IPS DF 6.9 (cell line): ENCODE measurements around the gene CADM3.
A peak's percentile ranks its signal among the peaks of the same experiment; 100 is the strongest.

Experiments
- DNase-seq: peaks from one replicate; pipeline ENCODE4 v3.0.0-alpha.2; 2013; ENCODE audit warnings: low read depth, low spot score
- H3K27ac ChIP-seq: one replicate; pipeline ENCODE4 v1.5.1; 2013; ENCODE audit warnings: low read length, control low read depth
- H3K27me3 ChIP-seq: 2 replicates; pipeline ENCODE4 v1.6.1; 2013; ENCODE audit warnings: mild to moderate bottlenecking, low read length; ENCODE audit not compliant: control insufficient read depth, insufficient read depth
- H3K36me3 ChIP-seq: 2 replicates; pipeline ENCODE4 v1.6.1; 2013; ENCODE audit warnings: low read length; ENCODE audit not compliant: control insufficient read depth, insufficient read depth
- H3K4me1 ChIP-seq: 2 replicates; pipeline ENCODE4 v1.6.1; 2013; ENCODE audit warnings: low read length; ENCODE audit not compliant: control insufficient read depth, insufficient read depth
- H3K4me3 ChIP-seq: 2 replicates; pipeline ENCODE4 v1.5.1; 2013; ENCODE audit warnings: mild to moderate bottlenecking, low read length
- H3K9me3 ChIP-seq: 2 replicates; pipeline ENCODE4 v1.6.1; 2013; ENCODE audit warnings: low read length, inconsistent platforms; ENCODE audit not compliant: control insufficient read depth, insufficient read depth
- WGBS: extraction: QIAGEN DNeasy Blood & Tissue Kit; methylation state at CpG from one replicate; pipeline ENCODE4 v1.1.7; 2013; ENCODE audit warnings: mixed read lengths, missing lambda C conversion rate; ENCODE audit not compliant: insufficient read length, insufficient coverage; 5-methylcytosine and 5-hydroxymethylcytosine counted together

Gene CADM3

DNA sequence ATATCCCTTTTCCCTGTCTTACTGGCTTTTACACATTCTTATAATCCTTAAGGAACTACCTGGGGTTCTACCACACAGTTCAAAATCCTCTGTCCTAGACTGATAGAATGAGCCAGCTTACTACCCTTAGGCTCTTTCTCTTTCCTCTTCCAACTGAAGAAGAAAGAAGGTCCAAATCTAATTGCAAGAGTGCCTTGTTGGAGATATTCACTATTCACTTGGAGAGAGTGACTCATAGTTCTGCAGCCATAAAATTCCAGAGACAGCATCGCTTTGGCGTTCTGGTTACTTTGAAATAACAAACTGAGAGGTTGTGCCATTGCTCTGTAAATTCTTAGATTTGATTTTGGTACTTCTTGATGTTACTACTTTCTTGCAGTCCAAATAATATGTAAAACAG lies 4.2 kb downstream of the CADM3 start:
- Histone ChIP-seq H3K27ac (no peak overlapping the region), H3K9me3 (no peaks in the 10 kb centered on the region), H3K4me1 (peaks cover 3% of the 10 kb centered on the region), H3K36me3 (no peaks in the 10 kb centered on the region), H3K4me3 (no peak overlapping the region), H3K27me3 (no peaks in the 10 kb centered on the region)
- WGBS: no CpG with 5 or more reads among the region's 2 CpGs
- DNase-seq: no peak

DNA sequence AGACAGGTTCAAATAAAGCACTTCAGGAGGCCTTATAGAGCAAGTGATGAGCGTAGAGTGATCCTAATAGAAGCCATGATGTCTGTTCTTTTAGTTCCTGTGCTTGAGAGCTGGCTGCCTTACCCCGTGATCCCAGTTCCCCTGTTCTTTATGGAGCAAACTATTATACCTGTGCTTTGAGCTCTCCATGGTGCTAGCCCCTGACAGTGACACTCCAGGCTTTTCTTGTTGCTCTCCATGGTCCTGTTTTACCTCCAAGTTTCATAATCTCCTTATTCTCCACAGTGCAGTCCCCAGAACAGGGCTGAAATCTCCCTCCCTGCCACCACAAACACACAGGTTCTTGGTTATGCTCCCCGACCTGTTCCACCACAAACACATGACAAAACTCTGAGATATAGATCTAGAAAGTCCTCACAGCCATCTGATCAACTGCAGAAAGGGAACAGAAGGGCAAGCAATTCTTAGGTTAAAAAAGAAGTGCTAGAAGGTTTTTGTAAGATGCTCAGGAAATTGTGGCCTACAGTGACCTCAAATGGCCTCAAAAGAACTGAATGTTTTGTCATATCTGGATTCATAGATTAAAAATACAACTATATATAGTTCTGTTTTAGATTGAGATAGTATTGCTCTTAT lies 6.0 kb downstream of the CADM3 start:
- Histone ChIP-seq H3K27ac (no peak overlapping the region), H3K4me1 (peaks cover 3% of the 10 kb centered on the region), H3K36me3 (no peaks in the 10 kb centered on the region), H3K27me3 (no peaks in the 10 kb centered on the region), H3K4me3 (no peak overlapping the region), H3K9me3 (no peaks in the 10 kb centered on the region)
- no CpG with 5 or more reads among the region's 3 CpGs for WGBS
- DNase-seq: no peak

DNA sequence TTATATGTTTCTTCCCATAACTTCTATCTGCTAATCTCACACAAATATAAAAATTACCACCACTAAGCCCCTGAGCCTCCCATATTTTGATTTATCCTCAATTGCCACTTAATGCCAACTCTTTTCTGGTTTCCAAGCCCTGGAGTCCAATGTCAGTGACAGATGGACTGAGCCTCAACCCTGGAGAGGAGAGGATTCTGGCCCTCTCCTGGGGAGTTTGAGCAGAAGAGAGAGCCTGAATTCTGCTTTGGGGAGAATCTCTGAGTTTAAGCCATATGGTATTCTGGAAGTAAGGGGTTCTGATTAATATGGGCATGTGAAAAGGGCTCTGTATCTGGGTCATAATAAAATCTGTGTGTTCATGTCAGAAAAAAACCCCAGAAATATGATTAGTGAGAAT lies 8.5 kb downstream of the CADM3 start:
- Histone ChIP-seq H3K4me3 (no peak overlapping the region), H3K27ac (no peak overlapping the region), H3K27me3 (no peaks in the 10 kb centered on the region), H3K9me3 (no peaks in the 10 kb centered on the region), H3K4me1 (no peaks in the 10 kb centered on the region), H3K36me3 (no peaks in the 10 kb centered on the region)
- DNase-seq: no peak

DNA sequence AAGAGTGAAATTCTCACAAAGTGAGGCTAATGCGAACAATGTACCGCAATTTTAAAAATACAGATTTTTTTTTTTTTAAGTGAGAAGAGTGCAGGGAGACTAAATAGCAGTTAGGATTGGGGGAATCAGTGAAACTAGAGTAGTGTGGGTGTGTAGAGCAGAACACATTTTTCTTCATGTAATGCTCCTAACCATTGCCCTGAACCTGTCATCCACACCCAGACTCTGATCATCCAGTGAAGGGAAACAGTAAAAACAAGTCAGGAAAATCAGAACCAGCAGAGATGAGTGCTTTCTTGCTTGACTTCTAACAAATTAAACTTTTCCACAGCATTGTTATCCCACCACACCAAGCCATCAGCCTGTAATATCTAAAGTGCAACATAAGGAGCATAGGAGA lies 9.1 kb downstream of the CADM3 start:
- no peak overlapping the region for H3K27ac ChIP-seq
- no peaks in the 10 kb centered on the region for H3K27me3 ChIP-seq
- no peaks in the 10 kb centered on the region for H3K36me3 ChIP-seq
- H3K4me3 ChIP-seq: no peak overlapping the region
- DNase-seq: no peak
- 0 out of 2 replicates have a peak, but pooled peaks cover 1% of the 10 kb centered on the region for H3K4me1 ChIP-seq
- H3K9me3 ChIP-seq: no peaks in the 10 kb centered on the region
- no CpG with 5 or more reads among the region's 2 CpGs for WGBS

DNA sequence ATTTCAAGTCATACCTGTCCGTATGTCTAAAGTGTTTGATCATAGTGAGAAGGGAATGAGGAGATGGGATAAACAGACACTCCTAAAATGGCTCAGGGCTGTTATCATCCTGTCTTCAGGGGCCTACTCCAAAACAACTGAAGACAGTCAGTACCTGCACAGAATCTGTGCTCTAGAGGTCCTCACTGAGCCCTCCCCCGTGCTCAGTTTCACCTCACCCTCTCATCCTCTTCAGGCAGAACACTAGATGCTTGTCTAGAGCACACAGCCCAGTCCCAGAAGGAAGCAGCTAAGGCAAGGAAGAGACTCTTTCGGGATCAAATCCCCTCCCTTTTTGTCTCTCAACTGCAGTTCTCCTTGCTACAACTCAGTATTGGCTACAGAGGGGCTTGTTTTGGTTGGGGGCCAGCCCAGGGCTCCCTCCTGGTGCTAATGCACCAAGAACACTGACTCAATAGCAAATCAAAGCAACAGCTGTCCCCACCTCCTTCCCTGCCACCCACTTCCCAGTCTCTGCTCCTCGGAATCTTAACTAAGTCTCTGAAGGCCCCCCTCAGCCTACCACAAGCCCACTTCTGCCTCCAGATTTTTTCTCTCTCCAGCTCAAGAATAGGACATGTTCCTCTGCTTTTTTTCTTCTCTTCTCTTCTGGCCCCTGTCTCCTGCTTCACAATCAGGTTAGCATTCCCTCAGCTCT lies 10.1 kb downstream of the CADM3 start:
- no peak overlapping the region for H3K27ac ChIP-seq
- no peak overlapping the region for H3K4me3 ChIP-seq
- DNase-seq: no peak
- H3K4me1 ChIP-seq: 0 out of 2 replicates have a peak, but pooled peaks cover 1% of the 10 kb centered on the region
- no CpG with 5 or more reads among the region's 4 CpGs for WGBS
- H3K27me3 ChIP-seq: no peaks in the 10 kb centered on the region
- H3K9me3 ChIP-seq: no peaks in the 10 kb centered on the region
- H3K36me3 ChIP-seq: no peaks in the 10 kb centered on the region

DNA sequence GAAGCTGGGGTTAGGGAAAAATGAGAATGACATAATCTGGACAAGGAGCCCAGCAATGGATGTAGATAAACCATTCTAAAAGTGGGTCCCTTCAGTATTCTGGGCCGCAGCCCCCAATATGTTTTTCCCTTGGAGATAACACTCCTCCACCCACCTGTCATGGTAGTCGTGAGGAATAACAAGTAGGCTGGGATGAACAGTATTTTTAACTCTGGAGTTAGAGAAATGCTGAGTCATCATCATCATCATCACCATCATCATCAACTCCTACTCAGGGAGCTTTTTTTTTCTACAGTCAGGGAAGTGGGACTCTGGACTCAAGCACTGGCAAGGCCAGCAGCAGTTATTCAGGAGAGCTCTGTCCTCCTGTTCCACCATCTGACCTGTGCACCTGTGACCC lies 12.8 kb downstream of the CADM3 start:
- H3K36me3 ChIP-seq: no peaks in the 10 kb centered on the region
- WGBS: no CpG with 5 or more reads among the region's 2 CpGs
- no peaks in the 10 kb centered on the region for H3K27me3 ChIP-seq
- H3K4me3 ChIP-seq: no peak overlapping the region
- no peak for DNase-seq
- no peaks in the 10 kb centered on the region for H3K9me3 ChIP-seq
- H3K27ac ChIP-seq: no peak overlapping the region
- H3K4me1 ChIP-seq: peaks cover 1% of the 10 kb centered on the region; the same call in 1 of the 2 replicates

DNA sequence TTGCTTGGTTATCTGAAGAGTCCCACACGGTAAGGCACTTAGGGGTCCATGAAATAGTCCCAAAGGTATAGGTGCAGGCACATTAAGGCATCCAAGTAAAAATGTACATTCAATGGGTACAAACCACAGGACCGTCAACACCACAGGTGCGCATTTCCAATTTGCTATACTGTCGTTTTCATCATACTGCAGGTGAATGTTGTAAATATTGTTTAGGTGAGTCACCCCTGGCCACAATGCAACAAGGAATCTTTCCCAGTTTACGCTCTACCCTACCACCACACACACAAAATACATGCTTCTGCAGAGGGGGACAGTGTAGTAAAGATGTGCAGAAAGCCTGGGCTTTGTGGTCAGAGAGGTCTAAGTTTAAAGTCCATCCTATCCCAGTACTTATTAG lies 13.7 kb downstream of the CADM3 start:
- Histone ChIP-seq H3K27me3 (no peaks in the 10 kb centered on the region), H3K4me1 (peaks cover 1% of the 10 kb centered on the region; the same call in 1 of the 2 replicates)
- no CpG with 5 or more reads among the region's 5 CpGs for WGBS

DNA sequence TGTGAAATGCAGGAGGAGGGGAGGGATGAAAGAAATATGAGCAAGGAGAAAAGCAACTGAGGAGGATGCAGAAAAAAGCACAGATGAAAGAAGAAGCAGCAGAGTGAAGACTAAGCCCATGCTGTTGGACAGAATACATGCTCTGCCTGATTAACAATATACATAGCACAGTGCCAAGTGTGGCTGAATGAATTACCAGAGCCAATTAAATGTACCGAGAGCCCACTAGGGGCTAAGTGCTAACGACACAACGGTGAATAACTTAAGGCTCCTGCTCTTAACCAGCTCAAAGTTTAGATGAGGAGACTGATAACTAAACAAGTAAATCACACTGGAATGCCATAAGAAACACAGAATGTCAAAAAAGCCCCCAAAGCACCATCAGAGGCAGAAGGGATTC lies 15.6 kb downstream of the CADM3 start:
- H3K4me1 ChIP-seq: peaks cover 1% of the 10 kb centered on the region; the same call in 1 of the 2 replicates
- no peaks in the 10 kb centered on the region for H3K36me3 ChIP-seq
- no CpG with 5 or more reads among the region's 3 CpGs for WGBS
- H3K27ac ChIP-seq: no peak overlapping the region
- no peaks in the 10 kb centered on the region for H3K9me3 ChIP-seq
- peak overlapping the region; percentile 5; the same call in 1 of the 2 replicates for H3K4me3 ChIP-seq
- no peaks in the 10 kb centered on the region for H3K27me3 ChIP-seq
- no peak for DNase-seq

More for the DNA sequence above, 13.7 kb downstream of the CADM3 start:
- Histone ChIP-seq H3K36me3 (no peaks in the 10 kb centered on the region), H3K4me3 (no peak overlapping the region), H3K9me3 (no peaks in the 10 kb centered on the region), H3K27ac (no peak overlapping the region)
- DNase-seq: no peak

DNA sequence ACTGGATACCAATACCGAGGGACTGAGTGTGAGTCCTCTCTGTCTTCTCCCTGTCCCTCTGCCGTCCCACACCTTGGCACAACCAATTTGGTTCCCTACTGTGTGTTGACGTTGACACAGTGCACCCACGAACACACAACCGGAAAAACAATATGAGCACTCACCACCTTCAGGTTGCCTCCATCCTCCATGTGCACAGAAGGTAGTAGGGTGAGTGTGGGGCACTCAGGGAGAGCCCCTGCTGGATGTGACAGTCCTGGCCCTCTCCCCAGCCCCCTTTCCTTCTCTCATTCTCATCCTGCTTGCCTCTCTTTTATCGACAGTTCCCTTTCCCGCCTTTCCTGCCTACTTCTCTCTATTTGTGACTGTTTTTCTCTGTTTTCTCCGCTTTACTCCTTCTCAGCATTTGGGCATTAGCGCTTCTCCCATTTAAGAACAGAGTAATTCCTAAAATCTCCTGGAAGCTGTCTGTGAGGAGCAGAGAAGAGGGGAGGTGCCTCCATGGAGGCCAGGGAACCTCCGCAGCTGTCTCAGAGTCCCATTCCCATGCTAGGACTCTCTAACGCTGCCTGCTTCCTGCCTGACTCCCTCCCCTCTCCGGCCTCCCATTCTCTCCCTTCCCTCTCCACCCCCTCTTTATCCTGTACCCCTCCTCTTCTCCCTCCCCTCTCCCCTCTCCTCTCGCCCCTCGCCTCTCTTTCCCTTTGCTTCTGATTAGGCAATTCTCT lies 16.4 kb downstream of the CADM3 start:
- Histone ChIP-seq H3K9me3 (no peaks in the 10 kb centered on the region), H3K27ac (no peak overlapping the region), H3K4me1 (peaks cover 1% of the 10 kb centered on the region; the same call in 1 of the 2 replicates), H3K27me3 (no peaks in the 10 kb centered on the region), H3K4me3 (peak overlapping the region; percentile 68; the same call in 1 of the 2 replicates), H3K36me3 (no peaks in the 10 kb centered on the region)
- no peak for DNase-seq
- no CpG with 5 or more reads among the region's 14 CpGs for WGBS

DNA sequence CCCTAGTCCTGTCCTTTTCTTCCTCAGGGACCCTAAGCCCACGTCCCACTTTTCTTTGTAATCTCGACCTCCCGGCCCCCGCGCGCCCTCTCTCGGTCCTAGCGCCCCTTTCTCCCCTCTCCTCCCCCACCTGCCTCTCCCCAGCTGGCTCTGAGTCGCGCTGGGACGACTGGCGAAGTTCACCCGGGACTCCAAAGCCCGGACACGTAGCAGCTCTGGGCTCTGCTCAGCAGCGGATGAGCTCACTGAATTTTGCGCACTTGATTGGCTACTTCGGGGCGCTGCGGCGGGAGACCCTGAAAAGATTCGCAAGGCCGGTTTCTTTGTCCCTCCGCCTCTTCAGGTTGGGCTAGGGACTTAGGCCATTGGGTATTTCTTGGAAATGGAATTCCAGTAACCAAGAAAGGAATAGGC lies 17.0 kb downstream of the CADM3 start:
- H3K4me3 ChIP-seq: peak overlapping the region; percentile 68; the same call in 1 of the 2 replicates
- WGBS: no CpG with 5 or more reads among the region's 24 CpGs
- H3K27ac ChIP-seq: no peak overlapping the region
- H3K36me3 ChIP-seq: no peaks in the 10 kb centered on the region
- DNase-seq: peak; percentile 79
- no peaks in the 10 kb centered on the region for H3K9me3 ChIP-seq
- H3K27me3 ChIP-seq: no peaks in the 10 kb centered on the region
- peaks cover 1% of the 10 kb centered on the region; the same call in 1 of the 2 replicates for H3K4me1 ChIP-seq
